NOMO-1 treated with DMSO at 0.1 percent for 48 hours (cell line): ENCODE results near the gene CD300E.
A peak's percentile ranks its signal among the peaks of the same experiment; 100 is the strongest.
"Not testable (repeated sequence)": the region's sequence is repeated elsewhere in the genome, so short reads cannot be mapped to it uniquely, and the experiment has no call there.

ENCODE experiments used
- DNase-seq: peaks from one replicate; lab custom pipeline; 2025; ENCODE audit not compliant: unreplicated experiment; lab: John Stamatoyannopoulos, UW

CD300E gene

DNA sequence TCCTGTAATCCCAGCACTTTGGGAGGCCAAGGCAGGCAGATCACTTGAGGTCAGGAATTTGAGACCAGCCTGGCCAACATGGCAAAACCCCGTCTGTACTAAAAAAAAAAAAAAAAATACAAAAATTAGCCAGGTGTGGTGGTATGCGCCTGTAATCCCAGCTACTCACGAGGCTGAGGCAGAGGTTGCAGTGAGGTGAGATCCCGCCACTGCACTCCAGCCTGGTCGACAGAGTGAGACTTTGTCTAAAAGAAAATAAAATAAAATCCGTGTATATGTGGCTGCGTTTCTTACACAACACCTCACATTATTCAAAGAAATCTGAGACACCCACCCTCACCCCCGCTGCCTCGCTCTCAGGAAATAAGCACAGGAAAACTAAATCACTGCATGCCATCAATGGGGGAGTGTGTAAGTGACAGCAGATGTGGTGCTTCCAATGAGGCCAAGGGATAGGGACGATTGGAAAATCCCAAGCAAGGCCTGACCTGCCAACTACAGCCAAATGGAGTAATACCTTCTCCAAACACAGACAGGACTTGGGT is 13.1 kb upstream of the CD300E start:
- DNase-seq: not testable (repeated sequence)

DNA sequence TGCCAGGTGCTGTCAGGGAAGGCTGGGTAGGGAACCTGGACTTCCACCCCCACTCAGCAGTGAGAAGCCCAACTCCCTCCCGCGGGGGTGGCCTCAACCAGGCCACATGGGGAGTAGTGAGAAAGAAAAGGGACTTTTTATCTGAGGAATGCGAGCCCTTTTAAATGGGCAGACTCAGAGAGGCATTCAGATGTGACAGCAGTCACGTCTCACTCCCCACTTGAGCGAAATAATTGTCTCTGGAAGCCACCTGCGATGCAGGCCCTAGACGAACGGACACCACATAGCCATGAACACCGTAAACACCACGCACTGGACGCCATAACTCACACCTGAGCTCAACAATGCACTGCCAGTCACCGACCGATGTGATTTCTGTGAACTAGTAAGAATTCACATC is 11.9 kb upstream of the CD300E start:
- DNase-seq: no peak

DNA sequence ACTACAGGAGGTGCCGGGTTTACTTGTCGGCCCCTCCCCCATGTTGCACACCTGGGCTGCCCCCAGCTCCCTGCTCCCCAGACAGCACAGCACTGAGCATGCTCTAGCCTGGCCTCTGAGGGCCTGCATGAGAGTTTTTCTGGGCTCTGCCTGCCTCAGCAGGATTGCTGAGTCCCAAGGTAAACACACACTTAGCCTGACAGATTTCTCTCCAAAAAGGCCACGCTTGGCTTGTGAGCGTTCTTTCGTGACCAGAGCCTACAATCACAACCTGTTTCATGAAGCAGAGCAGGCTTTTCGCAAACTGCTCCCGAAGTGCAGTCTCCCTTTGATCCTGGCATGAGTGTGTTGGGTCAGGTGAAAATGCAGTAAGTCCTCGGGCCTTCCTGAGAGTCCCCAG is 9.8 kb upstream of the CD300E start:
- no peak for DNase-seq

DNA sequence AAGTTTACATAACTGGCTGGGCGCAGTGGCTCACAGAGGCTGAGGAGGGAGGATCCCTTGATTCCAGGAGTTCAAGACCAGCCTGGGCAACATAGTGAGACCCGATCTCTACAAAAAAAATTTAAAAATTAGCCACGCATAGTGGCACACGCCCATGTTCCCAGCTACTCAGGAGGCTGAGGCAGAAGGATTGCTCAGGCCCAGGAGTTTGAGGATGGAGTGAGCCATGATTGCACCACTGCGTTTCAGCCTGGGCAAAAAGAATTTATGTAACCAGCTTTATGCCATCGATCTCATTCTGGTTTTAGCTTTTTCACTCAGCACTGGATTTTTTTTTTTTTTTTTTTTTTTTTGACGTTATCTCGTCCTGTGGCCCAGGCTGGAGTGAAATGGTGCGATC is 9.1 kb upstream of the CD300E start:
- DNase-seq: peak; percentile 24

DNA sequence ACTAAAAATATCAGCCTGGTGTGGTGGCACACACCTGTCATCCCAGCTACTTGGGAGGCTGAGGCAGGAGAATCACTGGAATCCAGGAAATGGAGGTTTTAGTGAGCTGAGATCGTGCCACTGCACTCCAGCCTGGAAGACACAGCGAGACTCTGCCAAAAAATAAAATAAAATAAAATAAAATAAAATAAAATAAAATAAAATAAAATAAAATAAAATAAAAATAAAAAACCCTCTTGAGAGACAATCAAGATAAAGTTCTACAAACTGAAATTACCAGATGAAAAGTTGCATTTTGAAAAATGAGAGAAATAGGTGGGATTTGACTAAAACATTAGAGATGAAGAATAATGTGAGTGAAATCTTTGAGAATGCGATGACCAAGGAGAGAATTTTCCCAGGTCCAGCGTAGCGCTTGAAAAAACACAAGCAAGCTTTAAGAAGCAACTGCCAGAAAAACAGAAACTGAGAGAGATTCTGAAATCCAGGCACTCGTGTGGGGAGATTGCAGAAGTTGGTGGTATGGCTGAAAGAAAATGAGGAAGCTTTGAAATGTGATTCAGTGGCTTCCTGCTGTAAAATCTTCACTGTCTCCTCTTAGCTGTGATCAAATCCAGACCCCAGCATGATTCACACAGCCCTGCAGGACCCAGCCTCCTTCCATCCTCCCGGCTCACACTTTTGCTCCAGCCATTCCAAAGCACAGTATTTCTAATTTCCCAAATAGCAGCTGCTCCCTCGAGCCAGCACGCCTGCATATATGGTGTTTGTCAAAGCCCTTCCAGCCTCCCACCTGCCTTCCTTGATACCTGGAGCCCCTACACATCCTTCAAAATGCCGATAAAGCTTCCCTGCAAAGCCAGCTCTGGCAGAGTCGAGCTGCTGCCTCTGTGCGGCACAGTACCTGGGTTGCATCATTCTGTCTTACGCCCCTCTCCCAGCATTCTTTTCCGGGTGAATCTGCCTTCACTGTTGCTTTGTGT is 8.2 kb upstream of the CD300E start:
- peak; percentile 97 for DNase-seq

DNA sequence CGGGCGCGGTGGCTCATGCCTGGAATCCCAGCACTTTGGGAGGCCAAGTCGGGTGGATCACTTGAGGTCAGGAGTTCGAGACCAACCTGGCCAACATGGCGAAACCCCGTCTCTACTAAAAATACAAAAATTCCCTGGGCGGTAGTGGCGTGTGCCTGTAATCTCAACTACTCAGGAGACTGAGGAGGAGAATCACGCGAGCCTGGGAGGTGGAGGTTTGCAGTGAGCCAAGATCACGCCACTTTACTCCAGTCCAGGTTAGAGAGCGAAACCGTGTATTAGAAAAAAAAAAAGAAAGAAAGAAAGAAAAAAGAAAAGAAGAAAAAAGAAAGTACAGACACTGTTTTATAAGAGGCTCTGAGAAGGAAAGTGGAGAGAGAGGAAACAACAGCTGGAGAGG is 6.7 kb upstream of the CD300E start:
- DNase-seq: not testable (repeated sequence)

DNA sequence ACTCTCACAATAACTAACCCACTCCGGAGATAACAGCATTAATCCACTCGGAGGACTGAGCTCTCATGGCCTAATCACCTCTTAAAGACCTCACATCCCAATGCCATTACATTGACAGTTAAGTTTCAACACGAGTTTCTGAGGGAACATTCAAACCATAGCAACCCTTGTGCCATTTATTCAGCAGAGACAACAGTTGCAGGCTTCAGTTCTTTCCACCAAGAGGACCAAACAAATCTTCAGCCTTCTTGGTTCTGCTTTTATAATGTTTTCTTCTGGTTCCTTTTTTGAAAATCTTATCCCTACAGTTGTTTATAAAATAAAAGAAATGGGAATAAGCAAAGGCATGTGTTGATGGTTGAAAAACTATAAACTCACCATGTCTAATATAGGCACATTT is 2.1 kb upstream of the CD300E start:
- no peak for DNase-seq

DNA sequence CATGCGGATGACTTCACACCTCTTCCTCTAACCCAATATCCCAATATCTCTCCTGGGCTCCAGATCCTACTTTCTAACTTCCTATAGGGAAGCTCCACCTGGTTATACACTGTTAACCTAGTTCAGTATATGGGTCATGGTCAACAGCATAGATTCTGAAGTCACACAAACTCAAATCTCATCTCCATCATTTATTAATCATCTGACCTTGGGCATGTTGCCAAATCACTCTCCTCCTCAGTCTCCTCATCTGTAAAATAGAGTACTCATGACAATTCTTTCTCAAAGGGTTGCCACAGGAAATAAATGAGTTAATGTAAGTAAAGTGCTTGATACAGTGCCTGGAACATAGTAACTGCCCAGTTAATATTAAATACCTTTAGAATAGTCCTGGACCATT is 593 bp upstream of the CD300E start:
- DNase-seq: no peak

DNA sequence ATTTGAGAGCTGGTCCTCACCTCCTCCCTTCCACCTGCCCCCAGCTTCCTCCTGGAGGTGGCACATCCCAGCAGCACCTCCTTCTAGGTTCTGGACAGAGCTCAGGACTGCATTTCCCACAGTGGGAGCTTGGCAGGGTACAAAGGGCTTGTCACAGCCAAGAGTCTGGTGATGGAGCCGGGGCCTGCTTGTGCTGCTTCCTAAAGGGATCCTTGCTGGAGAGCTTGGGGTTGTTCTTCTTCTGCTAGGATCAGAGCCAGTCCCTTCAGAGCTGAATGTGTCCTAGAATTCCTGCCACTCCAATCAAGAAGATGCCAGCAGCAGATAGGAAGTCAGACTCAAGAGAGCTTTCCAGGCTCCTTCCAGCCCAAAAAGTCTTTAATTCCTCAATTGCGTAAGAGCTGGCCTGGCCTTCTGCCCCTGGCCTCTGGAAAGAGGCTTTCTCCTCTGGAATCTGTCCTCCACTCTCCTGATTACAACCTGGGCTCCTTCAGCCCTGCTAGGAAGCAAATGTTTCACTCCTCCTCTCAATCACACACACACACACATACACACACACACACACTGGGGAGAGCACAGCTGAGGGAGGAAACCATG is 4.4 kb downstream of the CD300E start:
- DNase-seq: no peak

DNA sequence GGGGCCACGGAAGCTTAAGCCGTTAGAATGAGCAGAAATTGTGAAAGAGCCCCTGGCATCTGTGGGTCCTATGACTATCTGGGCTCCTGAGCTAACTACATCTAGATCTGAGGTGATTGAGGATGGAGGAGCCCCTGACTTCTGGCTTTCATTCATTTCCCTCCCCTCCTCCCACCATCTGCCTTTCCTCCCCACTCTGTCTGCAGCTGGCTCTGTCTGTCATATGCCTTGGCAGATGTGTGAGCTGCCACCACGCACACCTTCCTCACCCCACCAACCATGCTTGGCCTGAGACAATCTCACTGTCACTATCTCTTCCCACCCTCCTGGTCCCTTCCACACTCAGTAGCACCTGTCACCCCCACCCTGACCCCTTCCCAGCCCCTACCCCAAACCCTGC is 5.1 kb downstream of the CD300E start:
- DNase-seq: no peak

DNA sequence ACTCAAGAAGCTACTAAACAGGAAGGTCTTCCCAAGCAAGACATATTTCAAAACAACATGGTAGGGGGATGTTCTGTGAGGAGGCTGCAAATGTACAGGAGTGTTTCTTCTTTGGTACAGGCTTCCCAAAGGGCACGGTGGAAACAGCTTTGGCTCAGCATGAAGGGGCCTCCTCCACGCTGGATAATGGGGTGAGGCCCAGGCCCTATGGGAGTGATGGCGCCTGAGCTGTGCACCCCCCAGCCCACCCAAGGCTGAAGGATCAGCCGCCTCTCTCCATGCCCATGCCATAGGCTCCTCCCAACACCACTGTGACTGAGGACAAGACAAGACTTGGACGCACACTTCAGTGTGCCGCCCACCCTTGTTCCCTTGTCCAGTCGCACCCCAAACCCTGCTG is 6.8 kb downstream of the CD300E start:
- no peak for DNase-seq

DNA sequence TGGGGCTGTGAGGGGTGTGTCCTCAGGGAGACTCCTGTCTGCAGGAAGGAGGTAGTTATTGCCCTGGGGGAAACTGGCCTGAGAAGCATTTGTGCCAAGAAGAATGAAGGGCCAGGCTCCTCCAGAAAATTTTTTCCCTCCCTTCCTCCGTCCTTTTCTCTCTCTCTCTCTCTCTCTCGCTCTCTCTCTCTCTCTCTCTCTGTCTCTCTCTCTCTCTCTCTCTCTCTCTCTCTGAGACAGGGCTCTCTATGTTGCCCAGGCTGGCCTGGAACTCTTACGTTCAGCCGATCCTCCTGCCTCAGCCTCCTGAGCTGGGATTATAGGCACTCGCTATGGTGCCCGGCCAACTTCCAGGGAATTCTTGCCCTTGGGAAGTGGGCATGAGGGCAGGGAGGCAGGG is 11.5 kb downstream of the CD300E start:
- no peak for DNase-seq

DNA sequence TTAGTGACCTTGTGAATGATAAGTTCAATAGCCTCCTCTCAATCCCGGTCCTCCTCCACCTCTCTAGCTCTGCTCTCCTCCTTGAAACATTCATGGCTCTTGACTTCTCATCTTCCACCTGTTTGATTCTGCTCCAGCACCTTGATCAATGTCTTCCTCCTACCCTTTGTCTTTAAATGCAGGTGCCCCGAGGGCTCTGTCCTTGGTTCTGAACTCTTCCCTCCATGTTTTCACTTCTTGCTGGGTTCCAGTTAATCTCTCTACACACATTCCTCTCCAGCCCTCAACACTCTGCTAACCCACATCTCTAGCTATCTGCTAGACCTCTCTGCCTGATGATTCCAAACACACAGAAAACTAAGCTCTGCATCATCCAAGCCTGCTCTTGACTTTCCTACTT is 13.4 kb downstream of the CD300E start:
- no peak for DNase-seq

DNA sequence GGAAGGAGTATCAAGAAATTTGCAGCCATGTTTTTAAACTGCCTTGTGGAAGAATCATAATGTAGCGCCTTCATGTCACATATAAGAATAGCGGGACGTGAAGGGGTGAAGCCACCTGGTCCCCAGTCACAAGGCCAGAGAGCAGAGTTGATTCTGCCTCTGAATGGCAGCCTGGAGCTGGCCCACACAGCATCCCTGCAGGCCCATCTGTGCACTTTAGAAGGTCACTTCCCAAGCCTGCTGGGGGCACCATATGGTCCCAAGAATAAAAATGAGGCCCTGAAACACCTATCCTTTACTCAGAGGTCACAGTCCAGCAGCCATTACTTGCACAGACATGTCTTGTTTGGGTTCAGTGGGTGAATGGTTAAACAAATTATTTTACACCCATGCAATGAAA is 15.0 kb downstream of the CD300E start:
- DNase-seq: no peak

DNA sequence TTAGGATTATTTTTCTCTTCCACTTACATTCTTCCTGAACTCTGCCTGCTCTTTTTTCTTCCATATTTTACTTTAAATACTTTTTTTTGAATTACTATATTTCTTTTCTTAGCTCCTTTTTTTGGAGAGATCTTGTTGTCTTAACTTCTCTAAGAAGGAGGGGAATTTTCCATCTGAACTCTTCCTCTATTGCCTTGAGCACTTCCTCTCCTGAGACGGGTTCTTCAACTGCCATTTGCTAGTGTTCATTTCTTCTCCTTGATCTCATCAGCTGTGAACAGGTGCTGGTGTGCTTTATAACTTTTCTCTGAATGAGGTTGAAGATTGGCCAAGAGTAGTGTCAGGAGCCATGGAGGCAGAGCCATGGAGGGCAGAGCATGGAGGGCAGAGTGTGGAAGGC is 16.3 kb downstream of the CD300E start:
- peak; percentile 33 for DNase-seq

DNA sequence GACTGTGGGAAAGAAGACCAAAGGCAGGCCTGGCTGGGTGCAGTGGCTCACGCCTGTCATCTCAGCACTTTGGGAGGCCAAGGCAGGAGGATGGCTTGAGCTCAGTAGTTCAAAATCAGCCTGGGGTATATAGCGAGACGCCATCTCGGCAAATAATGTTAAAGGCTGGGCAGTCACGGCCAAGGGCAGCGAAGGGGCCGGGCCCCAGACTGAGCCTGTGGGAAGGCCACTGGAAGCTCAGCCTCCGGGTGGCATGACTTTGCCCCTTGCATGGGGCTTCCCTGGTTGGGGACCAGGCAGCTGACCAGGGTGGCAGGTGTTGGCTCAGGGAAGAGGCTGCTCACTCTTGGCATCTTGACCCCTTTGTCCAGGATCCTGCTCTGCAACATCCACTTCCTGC is 17.5 kb downstream of the CD300E start:
- DNase-seq: no peak

DNA sequence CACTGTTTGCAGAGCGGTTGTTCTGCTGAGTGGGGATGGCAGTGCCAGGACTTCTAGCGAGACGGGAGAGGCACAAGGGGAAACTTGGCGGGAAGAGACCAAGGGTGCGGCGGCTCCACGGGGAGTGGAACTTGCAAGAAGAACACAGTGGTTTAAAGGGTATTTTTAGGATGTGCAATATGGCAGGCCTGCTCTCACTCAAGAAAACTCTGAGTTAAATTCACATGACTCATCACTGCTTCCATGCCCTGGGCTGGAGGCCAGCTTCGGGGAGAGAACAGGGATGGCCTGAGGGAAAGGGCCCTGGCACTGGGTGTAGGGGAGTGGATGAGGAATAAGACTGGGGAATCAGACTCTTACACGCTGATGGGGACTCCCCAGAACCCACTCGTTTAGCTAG is 18.2 kb downstream of the CD300E start:
- DNase-seq: no peak

DNA sequence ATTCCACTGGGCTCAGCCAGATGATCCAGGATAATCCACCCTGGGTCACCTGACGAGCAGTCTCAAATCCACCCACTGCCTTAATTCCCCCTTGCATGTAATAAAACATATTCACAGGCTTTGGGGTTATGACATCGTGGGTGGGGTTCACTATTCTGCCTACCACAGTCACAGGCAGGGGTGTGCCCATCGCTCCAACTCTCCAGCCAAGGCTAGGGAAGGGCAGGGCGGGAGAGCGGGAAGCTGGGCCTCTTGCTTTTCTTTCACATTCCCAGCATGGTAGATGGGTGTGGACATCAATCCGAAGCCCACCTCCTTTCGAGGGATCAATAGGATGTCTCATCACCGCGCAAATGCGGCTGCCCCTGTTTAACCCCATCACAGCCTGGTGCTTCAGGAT is 18.8 kb downstream of the CD300E start:
- DNase-seq: no peak

DNA sequence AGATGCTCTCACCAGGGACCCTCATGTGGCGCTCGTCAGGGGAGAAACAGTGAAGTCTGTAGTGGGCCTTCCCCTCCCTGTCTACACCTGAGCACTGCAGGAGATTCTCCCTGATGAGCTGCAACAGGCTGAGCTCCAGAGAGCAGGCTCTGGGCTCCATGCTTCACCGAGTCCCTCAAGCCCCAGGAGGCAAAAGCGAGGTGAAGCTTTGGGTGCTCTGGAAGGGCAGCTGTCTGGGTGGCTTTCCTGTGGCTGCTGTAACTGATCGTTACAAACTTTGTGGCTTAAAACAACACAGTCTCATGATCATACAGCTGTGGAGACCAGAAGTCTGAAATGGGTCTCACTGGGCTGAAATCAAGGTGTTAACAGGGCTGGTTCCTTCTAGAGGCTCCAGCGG is 19.3 kb downstream of the CD300E start:
- no peak for DNase-seq

DNA sequence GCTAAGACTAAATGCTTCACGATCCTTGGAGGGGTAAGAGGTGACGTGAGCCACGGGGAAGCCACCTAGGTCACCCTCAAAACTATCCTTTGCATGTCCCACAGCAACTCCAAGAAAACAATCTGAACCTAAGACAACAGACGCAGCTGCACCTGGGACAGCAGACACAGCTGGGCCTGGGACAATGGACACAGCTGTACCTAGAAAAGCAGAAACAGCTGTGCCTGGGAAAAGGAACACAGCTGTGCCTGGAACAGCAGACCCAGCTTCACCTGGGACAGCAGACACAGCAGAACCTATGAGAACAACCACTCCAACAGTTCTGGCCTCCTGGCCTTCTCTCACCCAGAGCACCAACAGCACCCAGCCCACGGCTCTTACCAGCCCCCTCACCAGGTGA is 19.8 kb downstream of the CD300E start:
- no peak for DNase-seq

DNA sequence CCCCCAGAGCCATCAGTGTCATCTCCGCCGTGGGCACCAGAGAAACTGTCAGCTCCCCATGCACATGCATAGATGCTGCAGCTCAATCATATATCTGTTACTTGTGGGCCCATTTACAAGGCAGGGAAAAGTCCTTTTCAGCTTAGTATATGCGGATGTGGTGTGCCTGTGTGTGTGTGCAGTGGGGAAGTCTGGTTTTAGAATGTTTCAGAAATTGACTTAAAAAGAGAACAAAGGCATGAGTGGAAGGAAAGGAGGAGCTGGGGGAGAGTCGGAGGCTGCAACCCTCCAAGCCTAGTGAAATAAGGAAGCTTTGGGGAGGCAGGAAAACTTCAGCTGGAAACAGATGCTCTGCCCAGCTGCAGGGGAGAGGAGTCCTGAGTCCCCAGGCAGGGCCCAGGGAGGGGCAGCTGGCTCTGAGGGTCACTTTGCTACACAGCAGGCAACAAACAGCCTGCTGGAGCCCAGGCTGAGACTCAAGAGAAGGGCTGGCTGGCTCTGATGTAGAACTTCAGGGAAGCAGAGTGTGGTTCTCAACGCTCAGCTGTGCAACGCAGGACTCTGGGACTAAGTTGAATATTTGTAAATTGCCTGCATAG is 20.4 kb downstream of the CD300E start:
- DNase-seq: peak; percentile 61
